Measurements from ENCODE around the gene SEMA4B.
"Not testable (repeated sequence)": the region's sequence is repeated elsewhere in the genome, so short reads cannot be mapped to it uniquely, and the experiment has no call there.

The SEMA4B gene

DNA sequence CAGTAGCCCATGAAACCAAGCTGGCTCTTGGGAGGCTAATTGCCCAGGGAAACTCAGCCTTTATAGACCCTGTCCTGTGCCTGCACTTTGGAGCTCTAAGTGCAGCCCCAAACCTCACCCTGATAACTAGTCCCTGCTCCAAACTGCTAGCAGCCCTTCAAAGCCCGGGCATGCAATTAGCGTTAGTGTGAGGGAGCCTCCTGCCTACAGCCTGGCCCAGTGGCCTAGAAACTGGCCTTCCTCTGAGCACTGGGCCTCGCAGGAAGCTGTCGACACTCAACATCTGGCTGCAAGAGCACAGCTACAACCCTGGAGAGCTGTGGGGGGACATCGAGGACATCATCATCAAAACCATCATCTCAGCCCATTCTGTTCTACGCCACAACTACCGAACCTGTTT lies 56.6 kb downstream of the SEMA4B start:
- DNase-seq (ENCODE audit: low read depth in 2 of 2) = no peak

DNA sequence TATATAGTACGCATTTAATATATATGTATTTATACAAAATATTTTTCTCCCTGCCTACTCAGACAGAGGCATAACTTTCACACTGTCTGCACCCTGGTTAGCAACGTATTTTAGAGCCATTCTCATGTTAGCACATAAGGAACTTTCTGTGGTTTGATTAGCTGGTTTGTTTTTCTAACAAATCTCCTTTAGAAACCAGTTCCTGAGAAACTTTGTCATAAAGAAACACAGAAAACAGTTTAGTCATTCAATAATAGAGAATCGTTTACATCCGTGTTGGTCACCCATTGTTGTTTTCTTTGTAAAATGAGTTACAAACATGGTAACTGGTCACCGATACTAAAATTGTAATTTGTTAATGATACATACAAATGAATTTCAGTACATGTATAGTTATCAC lies 58.4 kb downstream of the SEMA4B start:
- DNase-seq (ENCODE audit: low read depth in 2 of 2) = no peak

GRCh38 chr15:90260731-90261130 lies 59.6 kb downstream of the SEMA4B start:
- not testable (repeated sequence) for DNase-seq (ENCODE audit: low read depth in 2 of 2)

- no peak for DNase-seq (ENCODE audit: low read depth in 2 of 2)
These were observed 60.7 kb downstream of the SEMA4B start for GRCh38 chr15:90261811-90262210.

DNA sequence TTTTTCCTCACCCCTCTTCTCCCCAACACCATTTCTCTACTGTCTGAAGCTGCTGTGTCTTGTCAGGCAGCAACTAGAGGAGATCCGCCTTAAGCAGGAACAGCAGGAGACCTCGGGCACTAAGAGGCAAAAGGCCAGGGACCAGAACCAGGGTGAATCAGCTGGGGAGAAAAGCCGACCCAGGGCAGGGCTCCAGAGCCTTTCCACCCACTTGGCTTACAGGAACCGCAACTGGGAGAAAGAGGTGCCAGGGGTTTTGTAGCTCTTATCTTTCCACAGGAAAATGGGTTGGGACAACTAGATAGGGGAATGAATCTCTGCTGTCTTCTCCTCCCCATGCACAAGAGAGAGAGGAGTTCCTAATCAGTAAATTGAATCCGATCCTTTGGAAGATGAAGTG lies 61.3 kb downstream of the SEMA4B start:
- no peak for DNase-seq (ENCODE audit: low read depth in 2 of 2)

DNA sequence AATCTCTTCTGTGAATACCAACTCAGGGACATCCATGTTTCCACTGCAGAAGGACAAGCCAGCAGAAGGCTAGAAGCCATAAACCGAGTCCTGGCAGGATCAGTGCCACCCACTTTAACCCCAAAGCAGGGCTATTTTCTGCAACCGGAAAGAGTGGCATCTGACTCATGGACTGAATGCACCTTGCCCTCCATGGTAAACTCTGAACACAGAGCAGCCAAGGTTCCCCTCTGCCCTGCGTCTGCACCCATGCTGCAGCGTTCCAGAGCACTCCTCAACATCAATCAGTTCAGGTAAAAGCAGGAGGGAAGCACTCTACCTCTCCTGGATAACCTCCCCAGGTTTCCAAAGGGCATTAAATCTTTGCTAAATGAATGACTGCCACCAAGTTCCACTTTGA lies 63.5 kb downstream of the SEMA4B start:
- no peak for DNase-seq (ENCODE audit: low read depth in 2 of 2)

DNA sequence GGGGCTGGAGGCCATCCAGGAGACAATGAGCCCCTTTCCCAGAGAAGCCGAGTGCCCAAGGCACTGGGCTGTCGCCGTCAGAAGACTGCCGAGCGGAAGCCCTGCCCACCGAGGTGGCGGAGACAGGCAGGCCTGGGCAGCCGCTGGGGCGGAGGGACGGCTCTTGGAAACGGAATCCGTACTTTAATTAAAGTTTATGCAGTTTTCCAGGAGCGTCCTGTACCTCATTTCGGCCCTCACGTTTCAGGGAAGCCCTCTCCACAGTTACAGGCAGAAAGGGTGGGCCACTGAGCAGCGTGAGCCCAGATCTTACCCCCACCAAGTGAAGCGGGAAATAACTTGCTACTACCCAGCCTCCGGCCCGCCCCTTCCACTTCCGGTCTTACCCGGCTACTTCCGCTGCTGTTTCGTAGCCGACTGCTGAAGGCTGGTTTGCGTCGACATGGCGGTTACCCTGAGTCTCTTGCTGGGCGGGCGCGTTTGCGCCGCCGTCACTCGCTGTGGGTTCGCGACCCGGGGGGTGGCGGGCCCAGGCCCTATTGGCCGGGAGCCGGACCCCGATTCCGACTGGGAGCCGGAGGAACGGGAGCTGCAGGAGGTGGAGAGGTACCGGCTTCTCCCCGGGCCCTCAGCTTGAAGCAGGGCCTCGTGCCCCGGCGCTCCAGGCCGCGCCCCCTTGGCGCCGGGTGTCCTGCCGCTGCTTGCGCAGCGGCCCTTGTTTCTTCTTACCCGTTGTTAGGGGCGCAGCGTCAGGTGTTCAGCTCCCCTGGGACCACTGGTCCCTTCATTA lies 64.3 kb downstream of the SEMA4B start, which contains the start of gene NGRN:
NGRN (plus strand) TSS at position 402 of the 790 bp plus-strand sequence; CDS start at position 443, 41 bp downstream.
- peak; percentile 82 to 85 for DNase-seq (ENCODE audit: low read depth in 2 of 2)

GRCh38 chr15:90266061-90266431 lies 64.9 kb downstream of the SEMA4B start:
- peak in 1 of 2 donors; percentile 8 for DNase-seq (ENCODE audit: low read depth in 2 of 2)

DNA sequence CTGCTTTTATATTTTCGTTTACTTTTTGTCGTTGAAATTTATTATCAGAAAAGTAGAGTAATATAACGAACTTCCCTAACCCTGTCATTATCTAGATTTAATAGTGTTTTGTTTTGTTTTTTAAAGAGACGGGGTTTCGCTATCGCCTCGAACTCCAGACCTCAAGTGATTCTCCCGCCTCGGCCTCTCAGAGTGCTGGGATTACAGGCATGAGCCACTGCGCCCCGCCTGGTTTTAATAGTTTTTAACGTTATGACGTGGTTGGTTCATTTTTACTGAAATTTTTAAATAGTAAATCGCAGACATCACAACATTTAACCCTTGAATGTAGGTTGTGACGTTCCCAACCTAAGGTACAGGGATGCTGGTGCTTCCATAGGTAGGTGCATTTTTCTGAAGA lies 65.4 kb downstream of the SEMA4B start:
- DNase-seq (ENCODE audit: low read depth in 2 of 2) = no peak

DNA sequence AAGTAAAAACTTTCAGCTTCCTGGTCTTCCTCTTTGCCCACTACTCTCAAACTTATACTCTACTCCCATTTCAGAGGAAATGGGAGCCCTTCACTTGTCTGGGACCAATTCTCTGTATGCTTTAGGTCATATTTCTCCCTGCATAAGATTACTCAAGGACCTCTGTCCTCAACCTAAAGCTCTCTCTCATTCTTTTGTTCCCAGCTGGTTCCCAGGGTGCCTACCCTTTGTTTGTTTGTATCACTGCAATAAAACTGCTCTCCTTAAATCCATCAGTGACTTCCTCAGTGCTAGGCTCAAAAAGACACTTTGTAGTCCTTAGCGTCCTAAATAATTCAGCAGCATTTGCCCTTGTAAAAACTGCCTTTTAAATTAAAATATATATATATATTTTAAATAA lies 67.3 kb downstream of the SEMA4B start:
- DNase-seq (ENCODE audit: low read depth in 2 of 2) = no peak

- no peak for DNase-seq (ENCODE audit: low read depth in 2 of 2)
These were observed 69.5 kb downstream of the SEMA4B start for GRCh38 chr15:90270502-90271150.

DNA sequence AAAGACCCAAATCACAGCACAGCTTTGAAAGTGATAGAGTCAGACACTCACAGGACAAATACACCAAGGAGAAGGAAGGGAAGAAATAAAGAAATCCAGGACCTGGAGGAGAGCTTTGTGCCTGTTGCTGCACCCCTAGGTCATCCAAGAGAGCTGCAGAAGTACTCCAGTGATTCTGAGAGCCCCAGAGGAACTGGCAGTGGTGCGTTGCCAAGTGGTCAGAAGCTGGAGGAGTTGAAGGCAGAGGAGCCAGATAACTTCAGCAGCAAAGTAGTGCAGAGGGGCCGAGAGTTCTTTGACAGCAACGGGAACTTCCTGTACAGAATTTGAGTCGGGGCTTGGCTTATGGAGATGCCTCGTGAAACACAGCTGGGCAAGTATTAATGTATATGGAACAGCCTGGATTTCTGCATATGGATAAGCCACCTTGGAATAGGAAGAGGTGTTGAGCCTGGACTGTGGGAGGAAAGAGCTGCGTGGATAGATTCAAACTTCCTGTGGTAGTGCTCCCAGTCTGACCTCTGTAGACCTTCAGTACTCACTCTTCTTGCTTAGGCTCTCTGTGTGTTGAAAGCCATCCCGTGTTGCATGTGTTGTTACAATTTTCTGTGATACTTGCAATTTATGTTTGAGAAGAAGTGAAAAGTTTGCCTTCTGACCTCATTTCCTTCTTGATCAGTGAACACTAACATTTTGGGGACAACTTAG lies 70.5 kb downstream of the SEMA4B start:
- DNase-seq (ENCODE audit: low read depth in 2 of 2) = no peak

GRCh38 chr15:90278467-90278866 lies 77.3 kb downstream of the SEMA4B start:
- not testable (repeated sequence) for DNase-seq (ENCODE audit: low read depth in 2 of 2)

All from stimulated activated CD8-positive, alpha-beta memory T cell treated with anti-CD3 and anti-CD28 coated beads, Interleukin-15, amount 100 ng/mL, for 4 hours (primary cell).